NCI-H510A (cell line): ENCODE data around the gene OSBP2.

Source experiments
- DNase-seq: peaks from one replicate; lab custom pipeline; 2025; lab: John Stamatoyannopoulos, UW

The OSBP2 gene

DNA sequence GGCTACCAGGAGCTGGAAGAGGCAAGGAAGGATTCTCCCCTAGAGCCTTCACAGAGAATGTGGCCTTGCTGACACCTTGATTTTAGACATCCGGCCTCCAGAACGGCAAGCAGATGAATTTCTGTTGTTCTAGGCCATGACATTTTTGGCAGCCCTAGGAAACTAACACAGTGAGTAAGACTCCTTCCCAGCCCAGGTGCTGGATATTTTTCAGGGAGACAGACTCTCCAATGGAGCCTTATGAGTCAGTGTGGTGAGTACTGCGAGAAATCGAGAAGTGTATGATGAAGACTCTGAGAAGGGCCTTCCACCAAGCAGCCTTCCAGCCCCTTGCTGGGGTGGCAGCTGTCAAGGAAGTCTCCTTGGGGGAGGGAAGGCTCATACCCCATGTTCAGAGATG lies 114.4 kb downstream of the OSBP2 start:
- no peak for DNase-seq

DNA sequence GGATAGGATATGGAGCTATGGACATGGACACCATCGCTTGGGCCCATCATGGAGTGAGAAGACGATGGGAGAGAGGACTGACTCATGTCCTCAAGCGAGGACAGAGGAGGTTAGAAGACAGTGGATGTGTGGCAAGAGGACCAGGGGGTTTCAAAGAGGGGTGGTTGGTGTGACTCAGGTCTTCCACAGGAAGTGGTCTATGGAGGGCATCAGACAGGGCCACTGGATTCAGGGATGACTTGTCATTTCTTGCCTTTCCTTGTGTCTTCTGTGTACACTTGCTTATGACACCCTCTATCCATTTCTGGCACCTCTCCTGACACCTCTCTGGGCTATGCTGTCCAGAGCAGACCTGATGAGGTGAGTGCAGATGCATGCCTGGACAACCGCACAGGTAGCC lies 115.4 kb downstream of the OSBP2 start:
- no peak for DNase-seq

GRCh38 chr22:30813936-30814335 lies 119.3 kb downstream of the OSBP2 start:
- no peak for DNase-seq

DNA sequence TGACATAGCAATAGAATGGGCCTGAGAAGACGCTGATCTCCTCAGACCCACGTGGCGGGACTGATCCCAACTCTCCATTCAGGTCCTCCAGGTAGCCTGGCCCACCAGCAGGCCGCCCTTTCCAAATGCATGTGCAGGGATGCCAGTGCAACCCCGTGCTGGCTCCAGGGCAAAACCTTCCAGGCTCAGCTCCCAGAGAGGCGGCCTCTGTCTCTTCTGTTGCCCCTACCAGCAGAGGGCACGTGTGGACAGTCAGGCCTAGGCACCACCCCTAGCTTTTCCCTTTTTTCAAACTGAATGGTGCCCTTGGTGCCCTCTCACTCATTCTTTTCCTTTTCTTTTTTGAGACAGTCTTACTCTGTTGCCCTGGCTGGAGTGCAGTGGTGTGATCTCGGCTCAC lies 121.7 kb downstream of the OSBP2 start:
- no peak for DNase-seq

- no peak for DNase-seq
Measured at GRCh38 chr22:30821381-30821780, 126.7 kb downstream of the OSBP2 start.

- DNase-seq, result no peak
Measured at GRCh38 chr22:30821863-30822215, 127.2 kb downstream of the OSBP2 start.

DNA sequence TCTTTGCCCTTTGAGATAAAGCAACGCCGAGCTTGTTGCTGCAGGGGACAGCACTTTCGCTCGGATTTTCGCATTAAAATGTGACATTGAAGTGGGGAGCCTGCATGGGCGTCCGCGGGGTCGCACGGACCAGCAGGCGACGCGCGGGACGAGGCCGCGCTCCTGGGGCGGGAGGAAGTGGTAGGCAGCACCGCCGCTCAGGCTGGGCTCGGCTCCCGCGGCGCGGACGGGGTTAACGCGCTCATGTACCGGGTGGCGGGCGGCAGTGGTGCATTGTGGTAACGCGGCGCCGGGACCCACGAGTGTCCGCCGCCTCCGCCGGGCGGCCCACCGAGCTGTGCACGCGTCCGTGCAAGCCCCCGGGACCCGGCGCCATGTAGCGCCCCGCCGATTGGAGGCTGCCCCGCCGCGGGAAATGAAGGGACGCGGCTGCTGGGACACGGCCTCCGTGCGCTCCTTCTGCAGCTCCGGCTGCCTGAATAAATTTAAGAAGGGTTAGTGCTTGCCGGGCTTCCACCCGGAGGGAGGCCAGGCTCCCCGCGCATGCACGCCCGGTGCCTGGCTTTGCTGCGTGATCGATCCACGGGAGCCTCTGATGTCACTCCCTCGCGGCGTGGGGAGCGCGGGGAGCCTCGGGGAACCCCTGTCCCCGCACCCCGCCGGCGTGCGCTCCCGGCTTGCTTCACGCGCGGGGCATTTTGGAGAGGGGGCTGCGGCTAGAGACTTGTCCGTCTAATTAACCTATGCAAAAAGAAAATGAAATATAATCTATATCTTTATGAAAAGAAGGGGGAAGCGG lies 127.7 kb downstream of the OSBP2 start:
- no peak for DNase-seq

DNA sequence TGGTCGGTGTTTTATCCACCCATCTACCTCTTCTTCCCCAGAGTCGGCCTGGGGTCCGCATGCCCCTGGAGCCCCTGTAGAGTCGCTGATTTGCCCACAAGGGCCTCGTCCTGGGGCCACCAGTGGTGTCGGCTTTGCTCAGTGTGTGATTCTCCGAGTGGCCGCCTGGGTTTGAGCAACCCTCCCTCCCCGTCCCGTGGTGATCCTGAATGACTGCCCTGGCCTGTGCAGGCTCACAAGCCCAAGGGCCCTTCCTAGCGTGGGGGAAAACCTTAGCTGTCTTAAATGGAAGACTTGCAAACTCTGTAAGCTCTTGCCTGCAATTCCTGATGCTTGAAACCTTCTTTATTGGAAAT lies 128.3 kb downstream of the OSBP2 start:
- no peak for DNase-seq

DNA sequence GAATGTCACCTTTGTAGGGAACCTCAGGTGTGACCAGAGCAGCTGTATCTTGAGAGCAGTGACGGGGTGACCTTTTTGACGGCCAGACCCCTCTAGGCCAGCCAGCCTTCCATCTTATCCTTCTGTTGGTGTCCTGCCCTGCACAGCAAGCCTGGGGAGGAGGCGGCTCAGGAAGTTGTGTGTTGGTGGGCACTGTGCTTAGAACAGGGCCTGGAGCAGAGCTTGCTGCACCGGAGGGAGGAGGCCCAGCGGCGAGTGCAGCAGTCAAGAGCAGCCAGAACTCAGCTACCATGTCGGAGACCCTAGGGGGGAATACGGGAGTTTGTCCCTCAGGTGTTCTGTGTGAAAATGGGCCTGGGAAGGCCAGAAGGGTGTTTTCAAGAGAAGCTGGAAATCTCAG lies 129.4 kb downstream of the OSBP2 start:
- DNase-seq, result no peak

- DNase-seq, result no peak
Measured at GRCh38 chr22:30824711-30825110, 130.0 kb downstream of the OSBP2 start.

- DNase-seq, result no peak
Measured at GRCh38 chr22:30825711-30826505, 131.2 kb downstream of the OSBP2 start.

DNA sequence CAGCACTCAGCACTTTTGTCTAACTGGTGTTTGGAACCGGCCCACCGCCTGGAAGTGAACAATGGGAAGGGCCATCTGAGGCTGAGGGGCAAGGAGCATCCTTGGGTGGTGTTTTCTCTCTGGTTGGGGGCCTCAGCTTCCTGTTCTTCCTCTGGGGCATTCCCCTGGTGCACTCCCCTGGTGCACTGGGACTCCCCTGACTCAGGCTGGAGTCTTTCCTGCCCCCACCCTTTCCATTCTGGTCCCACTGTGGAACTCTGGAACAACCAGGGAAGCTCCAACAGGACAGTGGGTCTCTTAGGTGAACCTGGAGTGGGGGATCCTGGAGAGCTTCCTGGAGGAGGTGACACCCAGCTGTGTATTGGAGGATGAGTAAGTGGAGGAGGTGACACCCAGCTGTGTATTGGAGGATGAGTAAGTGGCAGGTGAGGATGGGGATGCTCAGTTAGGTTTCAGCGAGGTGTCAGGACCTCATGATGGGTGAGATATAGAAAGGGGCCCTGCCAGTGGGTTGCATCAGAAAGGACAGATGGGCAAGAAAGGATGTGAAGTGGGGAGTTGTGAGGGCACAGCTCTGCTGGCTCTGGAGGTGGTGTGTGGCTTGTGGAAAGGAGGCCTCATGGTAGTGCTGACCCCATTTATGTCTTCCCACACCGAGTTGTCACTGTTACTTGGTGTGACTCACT lies 132.1 kb downstream of the OSBP2 start:
- DNase-seq, result no peak

DNA sequence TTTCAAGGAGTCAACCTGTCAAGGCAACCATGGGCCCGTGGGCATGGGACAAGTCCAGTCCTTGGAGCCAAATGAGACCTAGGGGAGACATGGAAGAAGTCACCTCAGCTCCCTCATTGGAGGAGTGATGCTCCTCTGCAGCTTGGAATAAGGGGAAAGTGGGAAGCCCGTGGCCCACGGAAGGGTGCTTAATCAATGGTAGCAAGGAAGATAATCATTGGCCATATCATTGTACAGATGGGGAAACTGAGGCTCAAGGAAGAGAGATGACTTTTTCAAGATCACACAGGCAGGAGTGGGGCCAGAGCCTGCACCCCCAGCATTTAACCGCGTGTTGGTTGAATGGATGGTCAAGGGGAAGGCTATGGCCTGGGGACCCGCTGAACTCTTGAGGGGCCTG lies 133.0 kb downstream of the OSBP2 start:
- DNase-seq, result no peak

- DNase-seq, result no peak
Measured at GRCh38 chr22:30828187-30829155, 133.8 kb downstream of the OSBP2 start.

- no peak for DNase-seq
Measured at GRCh38 chr22:30829901-30830550, 135.4 kb downstream of the OSBP2 start.

- no peak for DNase-seq
Measured at GRCh38 chr22:30830907-30831306, 136.2 kb downstream of the OSBP2 start.

DNA sequence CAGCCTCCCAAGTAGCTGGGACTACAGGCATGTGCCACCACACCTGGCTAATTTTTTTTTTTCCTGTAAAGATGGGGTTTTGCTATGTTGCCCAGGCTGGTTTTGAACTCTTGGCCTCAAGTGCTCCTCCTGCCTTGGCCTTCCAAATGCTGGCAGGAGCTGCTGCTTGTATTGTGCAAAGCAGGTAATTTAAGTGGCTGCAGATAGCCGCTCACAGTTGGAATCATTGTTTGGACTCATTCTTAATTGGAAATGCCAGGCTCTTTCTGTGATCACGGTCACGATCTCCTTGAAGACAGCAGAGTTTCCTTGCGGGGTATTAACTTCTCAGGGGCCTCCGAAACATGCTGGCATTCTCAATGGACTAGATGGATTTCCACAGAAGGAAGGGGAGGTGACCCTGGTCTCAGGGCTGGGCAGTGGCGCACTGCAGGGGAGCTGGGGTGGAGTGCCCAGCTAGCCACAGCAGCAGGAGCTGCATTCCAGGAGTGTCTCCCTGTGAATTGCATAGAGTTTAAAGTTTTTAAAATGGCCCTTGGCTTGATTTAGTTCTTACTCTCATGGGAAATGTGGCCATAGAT lies 137.8 kb downstream of the OSBP2 start:
- no peak for DNase-seq

- DNase-seq, result no peak
Measured at GRCh38 chr22:30833322-30833721, 138.6 kb downstream of the OSBP2 start.

- no peak for DNase-seq
Measured at GRCh38 chr22:30837531-30837930, 142.9 kb downstream of the OSBP2 start.

DNA sequence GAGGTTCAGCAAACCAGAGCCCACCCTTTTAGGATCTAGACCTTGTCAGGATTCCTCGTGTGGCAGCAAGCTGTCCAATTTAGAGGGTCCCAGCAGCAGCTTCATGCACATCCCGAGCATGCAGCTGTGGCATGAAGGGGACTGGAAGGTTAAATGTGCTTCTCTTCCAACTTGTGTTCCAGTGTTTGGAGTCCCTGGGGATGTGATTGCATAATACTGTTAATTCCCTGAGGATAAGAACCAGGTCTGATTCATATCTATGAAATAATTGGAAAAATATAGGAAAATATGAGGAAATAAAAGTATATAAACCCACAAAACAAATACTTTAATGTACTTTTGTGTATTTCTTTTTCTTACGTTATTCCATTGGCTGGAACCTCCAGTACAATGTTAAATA lies 143.4 kb downstream of the OSBP2 start:
- no peak for DNase-seq

GRCh38 chr22:30841273-30841672 lies 146.6 kb downstream of the OSBP2 start:
- DNase-seq, result no peak
